SK-N-SH (cell line): ENCODE measurements around the gene BCL11B. TPM values are rescaled to one million over a fixed set of nuclear protein-coding genes. Genes with fewer than 3 reads are reported as not detected.

Experiments used
- CTCF ChIA-PET: fragments of 300-600, 350-600 bp; formaldehyde crosslinking; extraction: SDS; loops from one replicate; lab custom pipeline; 2021; lab: Yijun Ruan, JAX
- POLR2A ChIA-PET: fragments of 350-600 bp; sonication (Branson Sonifier 250); formaldehyde crosslinking; extraction: SDS; loops from one replicate; lab custom pipeline; 2020; ENCODE audit warnings: antibody characterized with exemption, inconsistent platforms; lab: Yijun Ruan, JAX
- DNase-seq: peaks from one replicate; pipeline ENCODE4 v3.0.0; 2012
- H2AFZ ChIP-seq: fragments of 200-600 bp; sonication (generic); 2 replicates; pipeline ENCODE4 v1.8.1; 2016; ENCODE audit warnings: antibody characterized with exemption, mild to moderate bottlenecking, low read depth
- H3F3A ChIP-seq: fragments of 200-600 bp; sonication (generic); replicated peaks from 2 replicates; pipeline ENCODE3; 2016; ENCODE audit warnings: antibody characterized with exemption, mild to moderate bottlenecking; ENCODE audit not compliant: insufficient read depth
- H3K27ac ChIP-seq, 2 experiments: fragments of 200-500 bp in 1 of 2; fragments of 200-600 bp in 1 of 2; sonication (Bioruptor generic) in 1 of 2; sonication (generic), shearing (Covaris generic) in 1 of 2; 2 replicates each; pipeline versions ENCODE4 v1.5.1 to v1.6.1; 2014 to 2016; ENCODE audit warnings: low read depth in 2 of 2, inconsistent platforms in 1 of 2, low read length in 1 of 2, mild to moderate bottlenecking in 1 of 2, mixed read lengths in 1 of 2
- H3K27me3 ChIP-seq: fragments of 200-600 bp; sonication (generic), shearing (Covaris generic); 2 replicates; pipeline ENCODE4 v1.6.1; 2016; ENCODE audit warnings: mixed run types; ENCODE audit not compliant: insufficient read depth
- H3K36me3 ChIP-seq, 2 experiments: fragments of 200-500 bp in 1 of 2; fragments of 200-600 bp in 1 of 2; sonication (Bioruptor generic) in 1 of 2; sonication (generic) in 1 of 2; replicated peaks in 1 of 2; 2 replicates each; pipeline versions ENCODE3 to v1.5.1; 2014 to 2016; ENCODE audit warnings: low read length in 1 of 2, mild to moderate bottlenecking in 1 of 2; ENCODE audit not compliant: insufficient read depth in 2 of 2, control insufficient read depth in 1 of 2
- H3K4me1 ChIP-seq, 2 experiments: fragments of 200-500 bp in 1 of 2; fragments of 200-600 bp in 1 of 2; sonication (Bioruptor generic) in 1 of 2; sonication (generic), shearing (Covaris generic) in 1 of 2; 2 replicates each; pipeline versions ENCODE4 v1.5.1 to v1.6.1; 2014 to 2016; ENCODE audit warnings: low read depth in 1 of 2, low read length in 1 of 2, mixed run types in 1 of 2; ENCODE audit not compliant: insufficient read depth in 2 of 2, control insufficient read depth in 1 of 2
- H3K4me2 ChIP-seq: fragments of 200-600 bp; sonication (generic), shearing (Covaris generic); 2 replicates; pipeline ENCODE4 v1.6.1; 2017; ENCODE audit warnings: mixed run types
- H3K4me3 ChIP-seq, 2 experiments: fragments of 200-500 bp in 1 of 2; fragments of 200-600 bp in 1 of 2; sonication (Bioruptor generic) in 1 of 2; sonication (generic), shearing (Covaris generic) in 1 of 2; 2 replicates each; pipeline versions ENCODE4 v1.5.1 to v1.8.1; 2014 to 2016; ENCODE audit warnings: low read depth in 2 of 2, inconsistent platforms in 1 of 2, low read length in 1 of 2, mild to moderate bottlenecking in 1 of 2, mixed read lengths in 1 of 2, moderate library complexity in 1 of 2
- H3K79me2 ChIP-seq: fragments of 200-600 bp; sonication (generic); 2 replicates; pipeline ENCODE4 v1.8.1; 2017; ENCODE audit warnings: mild to moderate bottlenecking; ENCODE audit not compliant: insufficient read depth
- H3K9ac ChIP-seq: fragments of 200-600 bp; sonication (generic); 2 replicates; pipeline ENCODE4 v1.6.1; 2017; ENCODE audit warnings: mixed run types
- H3K9me2 ChIP-seq: fragments of 200-600 bp; sonication (generic); 2 replicates; pipeline ENCODE4 v1.6.1; 2017; ENCODE audit warnings: mixed run types
- H3K9me3 ChIP-seq: fragments of 200-600 bp; sonication (generic); 2 replicates; pipeline ENCODE4 v1.6.1; 2017; ENCODE audit warnings: mixed run types, mild to moderate bottlenecking, moderate library complexity
- H4K20me1 ChIP-seq: fragments of 200-600 bp; sonication (generic); 2 replicates; pipeline ENCODE4 v1.6.1; 2017; ENCODE audit warnings: mild to moderate bottlenecking, mixed run types; ENCODE audit not compliant: insufficient read depth
- EP300 ChIP-seq, 2 experiments: IDR thresholded peaks; 2 replicates each; pipeline versions ENCODE4 v1.4.0 to v1.6.1; 2012; ENCODE audit warnings: borderline replicate concordance in 1 of 2, low read depth in 1 of 2, low read length in 1 of 2
- EZH2phosphoT487 ChIP-seq: fragments of 200-600 bp; sonication (generic); IDR thresholded peaks from 2 replicates; pipeline ENCODE4 v1.6.1; 2017; ENCODE audit warnings: low read depth, mixed run types, mild to moderate bottlenecking, antibody characterized with exemption, moderate library complexity, borderline replicate concordance
- FOXJ3 ChIP-seq: sonication (generic); formaldehyde crosslinking; IDR thresholded peaks from 2 replicates; pipeline ENCODE4 v1.5.1; 2020; ENCODE audit warnings: mild to moderate bottlenecking, missing genetic modification reagents
- FOXM1 ChIP-seq: IDR thresholded peaks from 2 replicates; pipeline ENCODE4 v1.4.0; 2012; ENCODE audit warnings: low read depth, mild to moderate bottlenecking
- MXI1 ChIP-seq: IDR thresholded peaks from 2 replicates; pipeline ENCODE4 v1.6.1; 2012; ENCODE audit warnings: mild to moderate bottlenecking, low read depth, low read length, improper control_type of control experiment
- RAD21 ChIP-seq: IDR thresholded peaks from 2 replicates; pipeline ENCODE4 v1.6.1; 2012; ENCODE audit warnings: mild to moderate bottlenecking, low read length
- RXRA ChIP-seq: IDR thresholded peaks from 2 replicates; pipeline ENCODE4 v1.4.0; 2012; ENCODE audit warnings: low read depth, mild to moderate bottlenecking, borderline replicate concordance
- SMC3 ChIP-seq: IDR thresholded peaks from 2 replicates; pipeline ENCODE4 v1.6.1; 2012; ENCODE audit warnings: low read depth, low read length, improper control_type of control experiment
- TEAD4 ChIP-seq: IDR thresholded peaks from 2 replicates; pipeline ENCODE4 v1.4.0; 2012; ENCODE audit warnings: mild to moderate bottlenecking, borderline replicate concordance; ENCODE audit not compliant: insufficient read depth
- YY1 ChIP-seq: IDR thresholded peaks from 2 replicates; pipeline ENCODE4 v1.4.0; 2012; ENCODE audit warnings: low read depth, mild to moderate bottlenecking
- WGBS: methylation state at CpG from one replicate; pipeline ENCODE4 v1.1.6; 2017; ENCODE audit warnings: low lambda C conversion rate; 5-methylcytosine and 5-hydroxymethylcytosine counted together
- polyA plus RNA-seq, 3 experiments: library from polyadenylated mRNA; depleted of rRNA; stranded (reverse); fragments of >200 nt; gene quantifications; 2 replicates each; pipeline ENCODE4 v1.2.3, GENCODE V29; 2012
- TF ChIP-seq, protein P1 (sequence below): fragments of 150-350 bp; IDR thresholded peaks from 2 replicates; pipeline ENCODE4 v1.6.1; 2017; ENCODE audit warnings: antibody characterized with exemption, low read length, low read depth, borderline replicate concordance
- TF ChIP-seq, protein P2 (sequence below): fragments of 150-350 bp; IDR thresholded peaks from 2 replicates; pipeline ENCODE4 v1.6.1; 2016; ENCODE audit warnings: mild to moderate bottlenecking, low read depth, low read length
- TF ChIP-seq, protein P3 (sequence below): IDR thresholded peaks from 2 replicates; pipeline ENCODE4 v1.4.0; 2012; ENCODE audit warnings: low read depth

BCL11B gene
- polyA plus RNA-seq, 1 of the 3 experiments (the other 2 are of a cell fraction) = not detected

DNA sequence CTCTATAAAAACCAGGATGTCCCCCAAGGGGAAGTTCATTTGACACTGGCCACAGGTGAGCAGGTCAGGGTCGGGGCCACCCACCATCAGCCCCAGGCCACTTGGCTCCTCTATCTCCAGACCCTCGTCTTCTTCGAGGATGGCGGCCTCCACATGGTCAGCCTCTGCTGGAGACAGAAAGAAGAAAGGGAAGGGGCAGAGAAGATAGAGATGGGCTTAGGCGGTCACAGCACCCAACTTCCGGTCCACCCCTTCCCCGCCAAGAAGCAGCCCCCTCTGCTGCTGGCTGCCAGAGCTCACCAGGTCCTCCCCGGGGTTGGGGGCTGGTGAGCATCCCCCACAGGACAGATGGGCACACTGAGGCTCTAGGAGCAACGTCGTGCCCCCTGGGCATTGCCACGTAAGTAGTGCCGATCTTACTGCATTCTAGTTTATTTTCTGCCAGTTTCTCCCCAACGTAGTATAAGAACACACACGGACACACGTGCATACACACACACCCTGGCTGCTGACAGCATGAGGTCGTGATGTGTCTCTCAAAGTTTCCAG, 14.2 kb downstream of the BCL11B start:
- 13% methylated on average over 11 of the region's 16 CpGs for WGBS
- Histone ChIP-seq H2AFZ (no peak overlapping the region), H3K36me3 (no peaks in the 10 kb centered on the region), H3K9ac (no peak overlapping the region), H3K9me2 (no peaks in the 10 kb centered on the region), H4K20me1 (no peaks in the 10 kb centered on the region), H3K27ac (no peak overlapping the region), H3K9me3 (no peaks in the 10 kb centered on the region), H3F3A (no peaks in the 10 kb centered on the region), H3K4me3 (no peak overlapping the region), H3K4me1 (no peaks in the 10 kb centered on the region; a peak in 1 of 4 replicates), H3K4me2 (no peak overlapping the region), H3K79me2 (no peaks in the 10 kb centered on the region), H3K27me3 (peaks cover 97% of the 10 kb centered on the region)
- no peak for DNase-seq
- TF ChIP-seq, protein P1, sequence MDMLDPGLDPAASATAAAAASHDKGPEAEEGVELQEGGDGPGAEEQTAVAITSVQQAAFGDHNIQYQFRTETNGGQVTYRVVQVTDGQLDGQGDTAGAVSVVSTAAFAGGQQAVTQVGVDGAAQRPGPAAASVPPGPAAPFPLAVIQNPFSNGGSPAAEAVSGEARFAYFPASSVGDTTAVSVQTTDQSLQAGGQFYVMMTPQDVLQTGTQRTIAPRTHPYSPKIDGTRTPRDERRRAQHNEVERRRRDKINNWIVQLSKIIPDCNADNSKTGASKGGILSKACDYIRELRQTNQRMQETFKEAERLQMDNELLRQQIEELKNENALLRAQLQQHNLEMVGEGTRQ = no peak
- no peak for TF ChIP-seq SMC3
- TF ChIP-seq FOXM1 = no peak
- no peak for TF ChIP-seq EZH2phosphoT487
- TF ChIP-seq, protein P2, sequence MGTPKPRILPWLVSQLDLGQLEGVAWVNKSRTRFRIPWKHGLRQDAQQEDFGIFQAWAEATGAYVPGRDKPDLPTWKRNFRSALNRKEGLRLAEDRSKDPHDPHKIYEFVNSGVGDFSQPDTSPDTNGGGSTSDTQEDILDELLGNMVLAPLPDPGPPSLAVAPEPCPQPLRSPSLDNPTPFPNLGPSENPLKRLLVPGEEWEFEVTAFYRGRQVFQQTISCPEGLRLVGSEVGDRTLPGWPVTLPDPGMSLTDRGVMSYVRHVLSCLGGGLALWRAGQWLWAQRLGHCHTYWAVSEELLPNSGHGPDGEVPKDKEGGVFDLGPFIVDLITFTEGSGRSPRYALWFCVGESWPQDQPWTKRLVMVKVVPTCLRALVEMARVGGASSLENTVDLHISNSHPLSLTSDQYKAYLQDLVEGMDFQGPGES = no peak
- TF ChIP-seq YY1 = no peak
- no peak for TF ChIP-seq FOXJ3 (CRISPR knock-in tag)
- ChIA-PET POLR2A (no interaction called here), CTCF (interaction anchor here (1.8 kb wide), 1 partner anchor 9 kb away, joined by 8 read pairs; no protein-coding TSS in a partner anchor)

DNA sequence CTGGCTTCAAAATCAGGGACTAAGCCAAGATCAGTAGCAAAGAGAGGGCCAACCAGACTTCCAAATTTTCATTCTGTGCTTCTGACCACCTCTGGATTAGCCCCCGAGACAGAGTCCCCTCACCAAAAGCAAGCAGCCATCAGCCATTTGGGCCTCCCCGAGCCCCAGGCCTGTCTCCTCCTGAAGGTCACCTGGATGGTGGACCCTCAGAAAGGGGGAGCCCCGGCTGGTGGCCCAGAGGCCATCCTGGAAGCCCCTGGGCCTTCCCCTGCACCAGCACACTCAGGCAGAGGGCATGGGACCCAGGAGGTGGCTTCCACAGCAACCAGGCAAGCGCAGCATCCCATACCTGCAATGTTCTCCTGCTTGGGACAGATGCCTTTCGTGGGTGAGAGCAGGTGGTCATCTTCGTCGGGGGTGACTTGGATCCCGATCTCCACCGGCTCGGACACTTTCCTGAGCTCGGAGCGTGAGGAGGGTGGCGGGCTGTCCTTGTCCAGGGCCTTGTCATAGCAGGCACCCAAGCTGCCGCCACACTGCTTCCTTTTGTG, 14.8 kb downstream of the BCL11B start:
- H4K20me1 ChIP-seq = no peaks in the 10 kb centered on the region
- H3K9me3 ChIP-seq = no peaks in the 10 kb centered on the region
- CTCF ChIA-PET = interaction anchor here (1.4 to 1.8 kb wide), 2 partner anchors 8 to 9 kb away, joined by 3 to 8 read pairs; no protein-coding TSS in a partner anchor
- no peak overlapping the region for H3K4me2 ChIP-seq
- 36% methylated on average over 5 of the region's 14 CpGs for WGBS
- no peak overlapping the region for H3K27ac ChIP-seq
- no peaks in the 10 kb centered on the region for H3K79me2 ChIP-seq
- H3K4me1 ChIP-seq = no peaks in the 10 kb centered on the region
- H3K4me3 ChIP-seq = no peak overlapping the region
- no peak for TF ChIP-seq EP300 (IDR thresholded peaks at IDR 0.05; ENCODE audit: borderline replicate concordance in 1 of 2, low read depth in 1 of 2, low read length in 1 of 2)
- TF ChIP-seq MXI1 = no peak
- TF ChIP-seq, protein P3, sequence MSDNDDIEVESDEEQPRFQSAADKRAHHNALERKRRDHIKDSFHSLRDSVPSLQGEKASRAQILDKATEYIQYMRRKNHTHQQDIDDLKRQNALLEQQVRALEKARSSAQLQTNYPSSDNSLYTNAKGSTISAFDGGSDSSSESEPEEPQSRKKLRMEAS = no peak
- TF ChIP-seq RXRA = no peak
- TF ChIP-seq RAD21 = no peak
- no peak for TF ChIP-seq TEAD4
- no peak for TF ChIP-seq YY1
- TF ChIP-seq SMC3 = no peak
- TF ChIP-seq, all 33 proteins: peak for 0
- Histone ChIP-seq H3K36me3 (no peaks in the 10 kb centered on the region), H3K27me3 (peaks cover 96% of the 10 kb centered on the region), H2AFZ (no peak overlapping the region), H3K9me2 (no peaks in the 10 kb centered on the region), H3F3A (no peaks in the 10 kb centered on the region), H3K9ac (no peak overlapping the region)
- POLR2A ChIA-PET = no interaction called here
- DNase-seq = no peak
